H1 (cell line): ENCODE measurements around the gene TCF4. TPM values are rescaled to one million over a fixed set of nuclear protein-coding genes. Genes with fewer than 3 reads are reported as not detected.

Experiments used
- CTCF ChIA-PET: fragments of 300-600 bp; sonication (Branson Sonifier 250); formaldehyde crosslinking; loops from one replicate; lab custom pipeline; 2021; ENCODE audit not compliant: partially characterized antibody; lab: Charles Lee
- POLR2A ChIA-PET: fragments of 300-600 bp; sonication (Branson Sonifier 250); formaldehyde crosslinking; loops from one replicate; lab custom pipeline; 2021; ENCODE audit warnings: inconsistent platforms; ENCODE audit not compliant: partially characterized antibody; lab: Charles Lee
- DNase-seq, 2 experiments: peaks; one replicate each; pipeline versions ENCODE4 v3.0.0 to v3.0.0-alpha.2; 2010 to 2022; ENCODE audit warnings: low spot score in 2 of 2, low read depth in 1 of 2, mixed read lengths in 1 of 2
- FAIRE-seq: peaks from 2 replicates; lab custom pipeline; 2011; peaks lifted over from hg19 to GRCh38; lab: Jason Lieb, UNC
- H2AFZ ChIP-seq: 2 replicates; pipeline ENCODE4 v1.8.1; 2012; ENCODE audit warnings: low read length, inconsistent platforms
- H2AK5ac ChIP-seq: 2 replicates; pipeline ENCODE4 v1.6.1; 2013; ENCODE audit warnings: low read depth, low read length
- H2BK120ac ChIP-seq: replicated peaks from 2 replicates; pipeline ENCODE3; 2013; ENCODE audit warnings: low read depth, low read length, inconsistent platforms
- H2BK12ac ChIP-seq: 2 replicates; pipeline ENCODE4 v1.6.1; 2013; ENCODE audit warnings: low read depth, low read length
- H2BK15ac ChIP-seq: 2 replicates; pipeline ENCODE4 v1.6.1; 2013; ENCODE audit warnings: low read length
- H2BK20ac ChIP-seq: 2 replicates; pipeline ENCODE4 v1.6.1; 2013; ENCODE audit warnings: low read length
- H2BK5ac ChIP-seq: 2 replicates; pipeline ENCODE4 v1.6.1; 2013; ENCODE audit warnings: low read depth, low read length
- H3K14ac ChIP-seq: 2 replicates; pipeline ENCODE4 v1.6.1; 2013; ENCODE audit warnings: inconsistent platforms; ENCODE audit not compliant: insufficient read length
- H3K18ac ChIP-seq: 2 replicates; pipeline ENCODE4 v1.6.1; 2013; ENCODE audit warnings: low read length; ENCODE audit errors: extremely low read depth
- H3K23ac ChIP-seq: 2 replicates; pipeline ENCODE4 v1.6.1; 2013; ENCODE audit warnings: inconsistent platforms; ENCODE audit not compliant: insufficient read length
- H3K23me2 ChIP-seq: 2 replicates; pipeline ENCODE4 v1.6.1; 2013; ENCODE audit warnings: low read depth, low read length
- H3K27ac ChIP-seq: 2 replicates; pipeline ENCODE4 v1.6.1; 2011; ENCODE audit warnings: low read depth, low read length, inconsistent platforms
- H3K27me3 ChIP-seq, 4 experiments: replicated peaks in 1 of 4; 1 replicate in 1 of 4; 2 replicates in 3 of 4; pipeline versions ENCODE4 v1.6.1 to v1.8.1; 2011 to 2013; ENCODE audit warnings: low read length in 3 of 4, mild to moderate bottlenecking in 3 of 4, inconsistent platforms in 2 of 4, mixed read lengths in 2 of 4, moderate library complexity in 1 of 4; ENCODE audit not compliant: control insufficient read depth in 3 of 4, insufficient read depth in 3 of 4; ENCODE audit errors: extremely low read depth in 1 of 4
- H3K36me3 ChIP-seq, 4 experiments: 2 replicates each; pipeline versions ENCODE4 v1.6.1 to v1.8.1; 2011 to 2013; ENCODE audit warnings: mild to moderate bottlenecking in 4 of 4, low read length in 3 of 4, moderate library complexity in 2 of 4, control low read depth in 1 of 4, inconsistent platforms in 1 of 4; ENCODE audit not compliant: insufficient read depth in 4 of 4, control insufficient read depth in 2 of 4
- H3K4ac ChIP-seq: replicated peaks from 2 replicates; pipeline ENCODE3; 2013; ENCODE audit warnings: low read length, low read depth, mixed read lengths, inconsistent platforms; ENCODE audit not compliant: insufficient read length
- H3K4me1 ChIP-seq, 4 experiments: replicated peaks in 1 of 4; 1 replicate in 1 of 4; 2 replicates in 3 of 4; pipeline versions ENCODE4 v1.6.1 to v1.8.1; 2011 to 2013; ENCODE audit warnings: low read length in 3 of 4, inconsistent platforms in 2 of 4, mixed read lengths in 1 of 4; ENCODE audit not compliant: insufficient read depth in 4 of 4, control insufficient read depth in 3 of 4
- H3K4me2 ChIP-seq, 2 experiments: 2 replicates each; pipeline versions ENCODE4 v1.6.1 to v1.8.1; 2011 to 2013; ENCODE audit warnings: low read depth in 2 of 2, low read length in 2 of 2, control low read depth in 1 of 2, inconsistent platforms in 1 of 2, mild to moderate bottlenecking in 1 of 2; ENCODE audit not compliant: insufficient read depth in 1 of 2
- H3K4me3 ChIP-seq, 4 experiments: fragments of 200-600, 300-600 bp in 1 of 4; sonication (generic), shearing (Covaris generic), sonication (Bioruptor Twin) in 1 of 4; 2 replicates each; pipeline versions ENCODE4 v1.5.1 to v1.8.1; 2011 to 2016; ENCODE audit warnings: low read length in 4 of 4, low read depth in 3 of 4, control low read depth in 2 of 4, inconsistent platforms in 2 of 4, mild to moderate bottlenecking in 2 of 4, mixed read lengths in 1 of 4, moderate library complexity in 1 of 4; ENCODE audit not compliant: insufficient read depth in 2 of 4; ENCODE audit errors: extremely low read depth in 1 of 4
- H3K56ac ChIP-seq: replicated peaks from 2 replicates; pipeline ENCODE3; 2013; ENCODE audit warnings: low read depth, mild to moderate bottlenecking, mixed read lengths, low read length, inconsistent platforms; ENCODE audit not compliant: insufficient read length
- H3K79me1 ChIP-seq: 2 replicates; pipeline ENCODE4 v1.6.1; 2013; ENCODE audit warnings: low read depth, low read length, control low read depth
- H3K79me2 ChIP-seq, 2 experiments: 2 replicates each; pipeline versions ENCODE4 v1.6.1 to v1.8.1; 2012 to 2013; ENCODE audit warnings: low read length in 2 of 2, mild to moderate bottlenecking in 2 of 2, inconsistent platforms in 1 of 2; ENCODE audit not compliant: insufficient read depth in 2 of 2, control insufficient read depth in 1 of 2
- H3K9ac ChIP-seq, 4 experiments: replicated peaks in 1 of 4; 1 replicate in 1 of 4; 2 replicates in 3 of 4; pipeline versions ENCODE4 v1.6.1 to v1.8.1; 2011 to 2013; ENCODE audit warnings: low read depth in 3 of 4, low read length in 3 of 4, control low read depth in 2 of 4, mild to moderate bottlenecking in 2 of 4, moderate library complexity in 2 of 4, inconsistent platforms in 1 of 4; ENCODE audit errors: extremely low read depth in 1 of 4
- H3K9me3 ChIP-seq, 2 experiments: 2 replicates each; pipeline versions ENCODE4 v1.6.1 to v1.8.1; 2012 to 2013; ENCODE audit warnings: mild to moderate bottlenecking in 2 of 2, moderate library complexity in 2 of 2, control low read depth in 1 of 2, inconsistent platforms in 1 of 2, low read depth in 1 of 2, low read length in 1 of 2, mixed read lengths in 1 of 2; ENCODE audit not compliant: insufficient read depth in 2 of 2
- H4K20me1 ChIP-seq, 2 experiments: replicated peaks in 1 of 2; 2 replicates each; pipeline versions ENCODE3 to v1.8.1; 2011 to 2013; ENCODE audit warnings: inconsistent platforms in 2 of 2, low read length in 2 of 2, mild to moderate bottlenecking in 1 of 2; ENCODE audit not compliant: insufficient read depth in 2 of 2, control insufficient read depth in 1 of 2
- H4K5ac ChIP-seq: 2 replicates; pipeline ENCODE4 v1.6.1; 2013; ENCODE audit warnings: low read length, low read depth, mixed read lengths, inconsistent platforms; ENCODE audit not compliant: insufficient read length
- H4K8ac ChIP-seq: 2 replicates; pipeline ENCODE4 v1.8.0; 2013; ENCODE audit warnings: mild to moderate bottlenecking, moderate library complexity, low read length, inconsistent platforms; ENCODE audit not compliant: insufficient read depth; ENCODE audit errors: extremely low read depth
- H4K91ac ChIP-seq: replicated peaks from 2 replicates; pipeline ENCODE3; 2013; ENCODE audit warnings: low read length, mixed read lengths, inconsistent platforms; ENCODE audit not compliant: insufficient read length
- ASH2L ChIP-seq: fragments of 200-600, 300-600 bp; sonication (generic); IDR thresholded peaks from one replicate; pipeline ENCODE4 v1.7.1; 2017; ENCODE audit warnings: low read length
- BCL11A ChIP-seq, 2 experiments: IDR thresholded peaks; one replicate each; pipeline ENCODE4 v1.6.1; 2011; ENCODE audit warnings: low read depth in 2 of 2, low read length in 2 of 2, mild to moderate bottlenecking in 2 of 2
- BRCA1 ChIP-seq: IDR thresholded peaks from 2 replicates; pipeline ENCODE4 v1.6.1; 2012; ENCODE audit warnings: low read depth, low read length, improper control_type of control experiment
- CTBP2 ChIP-seq: IDR thresholded peaks from 2 replicates; pipeline ENCODE4 v1.7.0; 2011; ENCODE audit warnings: borderline replicate concordance, mild to moderate bottlenecking, moderate library complexity, mixed read lengths, low read length; ENCODE audit not compliant: insufficient read depth, insufficient read length
- GABPA ChIP-seq: IDR thresholded peaks from 2 replicates; pipeline ENCODE4 v1.6.1; 2011; ENCODE audit warnings: mild to moderate bottlenecking, low read length, moderate library complexity, borderline replicate concordance; ENCODE audit not compliant: insufficient read depth
- GTF2F1 ChIP-seq: IDR thresholded peaks from 2 replicates; pipeline ENCODE4 v1.6.1; 2012; ENCODE audit warnings: low read depth, low read length, improper control_type of control experiment, borderline replicate concordance
- RAD21 ChIP-seq, 2 experiments: IDR thresholded peaks in 1 of 2; conservative IDR thresholded peaks in 1 of 2; 2 replicates each; pipeline ENCODE4 v1.6.1; 2011; ENCODE audit warnings: low read depth in 2 of 2, low read length in 2 of 2, improper control_type of control experiment in 1 of 2, inconsistent platforms in 1 of 2, mild to moderate bottlenecking in 1 of 2, moderate library complexity in 1 of 2
- RXRA ChIP-seq: IDR thresholded peaks from 2 replicates; pipeline ENCODE4 v1.6.1; 2011; ENCODE audit warnings: low read depth, mild to moderate bottlenecking, low read length, moderate library complexity; ENCODE audit not compliant: insufficient read depth
- SAP30 ChIP-seq: fragments of 300-600 bp; sonication (generic); IDR thresholded peaks from 2 replicates; pipeline ENCODE4 v1.7.1; 2012; ENCODE audit warnings: low read length, moderate library complexity, mild to moderate bottlenecking, inconsistent platforms; ENCODE audit not compliant: insufficient read depth, insufficient replicate concordance
- SRF ChIP-seq: IDR thresholded peaks from 2 replicates; pipeline ENCODE4 v1.6.1; 2011; ENCODE audit warnings: mild to moderate bottlenecking, low read depth, low read length, moderate library complexity
- TAF7 ChIP-seq: optimal IDR thresholded peaks from 2 replicates; pipeline ENCODE3; 2011; ENCODE audit warnings: low read depth, mild to moderate bottlenecking, inconsistent platforms, low read length, moderate library complexity, borderline replicate concordance
- TBP ChIP-seq: IDR thresholded peaks from 2 replicates; pipeline ENCODE4 v1.6.1; 2011; ENCODE audit warnings: low read depth, low read length, improper control_type of control experiment
- TCF12 ChIP-seq: IDR thresholded peaks from 2 replicates; pipeline ENCODE4 v1.6.1; 2011; ENCODE audit warnings: low read depth, mild to moderate bottlenecking, low read length
- ZNF274 ChIP-seq: IDR thresholded peaks from 2 replicates; pipeline ENCODE4 v1.7.0; 2012; ENCODE audit warnings: low read length, borderline replicate concordance; ENCODE audit errors: extremely low read depth
- WGBS, 2 experiments: shearing (Covaris generic) in 1 of 2; methylation state at CpG; one replicate each; pipeline versions ENCODE4 v1.1.6 to v1.1.7; 2013 to 2015; ENCODE audit warnings: low lambda C conversion rate in 2 of 2, mixed read lengths in 2 of 2, inconsistent platforms in 1 of 2, low coverage in 1 of 2, missing lambda C conversion rate in 1 of 2; ENCODE audit not compliant: insufficient replicate concordance in 2 of 2, insufficient coverage in 1 of 2, insufficient read length in 1 of 2; ENCODE audit errors: extremely low coverage in 1 of 2, missing lambda C conversion rate in 1 of 2; 5-methylcytosine and 5-hydroxymethylcytosine counted together
- polyA plus RNA-seq, 7 experiments: library from polyadenylated mRNA; depleted of rRNA in 3 of 7; stranded (reverse) in 5 of 7; unstranded in 2 of 7; fragments of >200 nt in 5 of 7; fragments of 200-250 nt in 2 of 7; gene quantifications; 1 replicate in 5 of 7; 2 replicates in 1 of 7; 4 replicates in 1 of 7; pipeline versions ENCODE4 v1.2.1 to v1.2.3, GENCODE V29; 2011 to 2013; ENCODE audit warnings: missing spikeins in 2 of 7, mixed read lengths in 2 of 7
- total RNA-seq: library from RNA; stranded (reverse); fragmentation: NEBNext Ultra II Directional; extraction: Animal tissue kit (Norgen Biotek cat#: 25700); gene quantifications from 2 replicates; pipeline ENCODE4 v1.2.1, GENCODE V29; 2021

Gene TCF4
- total and polyA plus RNA-seq, 2 of the 8 experiments (the other 6 are each of a cell fraction or from before 2014, with no cell fraction given) = 59.3 to 118 TPM

DNA sequence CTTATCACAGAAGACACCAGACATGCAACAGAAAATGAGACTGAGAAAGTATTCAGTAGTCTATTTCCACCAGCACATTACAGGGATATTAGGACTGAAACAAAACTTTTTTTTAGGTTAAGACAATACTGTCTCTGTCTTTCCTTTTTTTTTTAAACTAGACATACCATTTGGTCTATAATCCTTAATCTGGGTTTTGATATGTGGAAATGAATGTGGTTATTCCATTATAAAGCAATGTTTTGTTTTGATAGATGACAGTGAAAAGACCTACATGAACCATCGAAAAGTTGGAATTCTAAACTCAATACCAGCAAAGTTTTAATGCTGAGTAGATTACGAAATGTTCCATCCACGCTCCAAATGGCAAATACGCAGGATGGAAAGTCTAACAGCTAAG lies 123.4 kb downstream of the TCF4 start:
- Histone ChIP-seq H2BK5ac (no peak overlapping the region), H3K18ac (no peak overlapping the region), H4K20me1 (peaks cover 0 to 6% of the 10 kb centered on the region in 2 experiments), H3K23ac (no peak overlapping the region), H3K4ac (no peak overlapping the region), H4K91ac (no peak overlapping the region), H3K27me3 (no peaks in the 10 kb centered on the region), H2BK20ac (no peak overlapping the region), H3K27ac (no peak overlapping the region), H4K5ac (no peak overlapping the region), H3K9ac (no peak overlapping the region), H3K4me3 (no peak overlapping the region), H3K9me3 (no peaks in the 10 kb centered on the region), H2AFZ (no peak overlapping the region), H3K23me2 (no peaks in the 10 kb centered on the region), H2AK5ac (no peak overlapping the region), H3K4me1 (peaks cover 10 to 17% (median 15%) of the 10 kb centered on the region in 4 experiments), H3K79me2 (peaks cover 0 to 87% of the 10 kb centered on the region in 2 experiments; a peak in 3 of 4 replicates), H2BK12ac (no peak overlapping the region), H2BK15ac (no peak overlapping the region), H3K14ac (no peak overlapping the region), H4K8ac (no peak overlapping the region), H3K36me3 (peaks cover 2 to 15% (median 4%) of the 10 kb centered on the region in 4 experiments; a peak in 3 of 8 replicates), H3K56ac (no peak overlapping the region), H3K79me1 (peaks cover 6% of the 10 kb centered on the region; the same call in 1 of the 2 replicates), H3K4me2 (no peak overlapping the region), H2BK120ac (no peak overlapping the region)
- POLR2A ChIA-PET = interaction anchor here (1.5 kb wide), 1 partner anchor 13 kb away, joined by 4 read pairs; no protein-coding TSS in a partner anchor
- FAIRE-seq = no peak
- WGBS, 2 experiments = 94% methylated on average over 4 of the region's 4 CpGs; no CpG with 5 or more reads in 1 of the 2 experiments
- DNase-seq = no peak
- CTCF ChIA-PET = no interaction called here
- TF ChIP-seq GTF2F1 (no peak), SAP30 (no peak), TAF7 (no peak), TBP (no peak), BCL11A (IDR thresholded peaks at IDR 0.05; ENCODE audit: low read depth in 2 of 2, low read length in 2 of 2) (no peak), BRCA1 (no peak), ASH2L (no peak), CTBP2 (no peak), RAD21 (IDR thresholded peaks at IDR 0.05 in 1 of 2, conservative IDR thresholded peaks at IDR 0.05 in 1 of 2; ENCODE audit: low read depth in 2 of 2, low read length in 2 of 2) (no peak), RXRA (no peak), GABPA (no peak), TCF12 (no peak), ZNF274 (no peak), SRF (no peak)
